HL-60 (cell line): ENCODE results near the gene SLC11A2.

Experiments used
- DNase-seq, 2 experiments: peaks; one replicate each; pipeline ENCODE4 v3.0.0-alpha.2; 2010 to 2020; ENCODE audit warnings: low read depth in 1 of 2, low spot score in 1 of 2
- H3K27ac ChIP-seq: fragments of 250-450 bp; sonication (Bioruptor Pico); replicated peaks from 2 replicates; pipeline ENCODE4 v1.5.1; 2020; ENCODE audit warnings: mild to moderate bottlenecking, moderate library complexity
- H3K27me3 ChIP-seq: fragments of 250-450 bp; sonication (Bioruptor Pico); 2 replicates; pipeline ENCODE4 v1.5.1; 2021; ENCODE audit warnings: mild to moderate bottlenecking, moderate library complexity; ENCODE audit not compliant: insufficient read depth, poor library complexity, severe bottlenecking
- H3K4me3 ChIP-seq: replicated peaks from 2 replicates; pipeline ENCODE4 v1.5.1; 2011; ENCODE audit warnings: mild to moderate bottlenecking, control low read depth, low read length; ENCODE audit not compliant: insufficient read depth
- CTCF ChIP-seq: IDR thresholded peaks from one replicate; pipeline ENCODE4 v1.5.1; 2011; ENCODE audit warnings: low read length, control low read depth, inconsistent platforms; ENCODE audit not compliant: insufficient read depth
- GABPA ChIP-seq: IDR thresholded peaks from 2 replicates; pipeline ENCODE4 v1.6.1; 2012; ENCODE audit warnings: low read depth
- POLR2AphosphoS5 ChIP-seq: IDR thresholded peaks from 2 replicates; pipeline ENCODE4 v1.6.1; 2012; ENCODE audit warnings: low read depth
- SPI1 ChIP-seq: IDR thresholded peaks from 2 replicates; pipeline ENCODE4 v1.6.1; 2012; ENCODE audit warnings: low read depth, mild to moderate bottlenecking, borderline replicate concordance
- TF ChIP-seq, protein P1 (sequence below): IDR thresholded peaks from 2 replicates; pipeline ENCODE4 v1.6.1; 2012; ENCODE audit warnings: low read depth; ENCODE audit not compliant: insufficient replicate concordance

SLC11A2 gene

DNA sequence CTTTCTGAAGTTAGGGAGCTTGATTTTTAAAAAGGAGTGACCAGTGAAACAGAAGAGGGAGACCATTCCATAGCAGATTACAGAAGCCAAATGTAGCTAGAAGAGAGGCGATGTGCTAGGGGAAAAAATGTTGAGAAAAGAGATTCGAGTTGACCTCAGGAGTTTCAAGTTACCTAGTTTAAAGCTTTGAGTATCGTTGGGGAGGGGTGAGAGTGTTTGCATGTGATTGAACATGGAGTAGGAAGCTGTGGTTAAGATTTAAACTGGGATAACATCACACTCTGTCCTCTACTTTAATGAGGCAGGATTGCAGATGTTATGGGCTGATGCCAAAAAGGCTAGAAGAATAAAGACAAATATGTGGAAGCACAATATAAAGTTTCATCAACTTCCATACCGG is 25.6 kb upstream of the SLC11A2 start:
- no peak overlapping the region for H3K4me3 ChIP-seq
- H3K27ac ChIP-seq, result no peak overlapping the region
- TF ChIP-seq POLR2AphosphoS5 (no peak), CTCF (no peak), GABPA (no peak), SPI1 (no peak)
- TF ChIP-seq, protein P1, sequence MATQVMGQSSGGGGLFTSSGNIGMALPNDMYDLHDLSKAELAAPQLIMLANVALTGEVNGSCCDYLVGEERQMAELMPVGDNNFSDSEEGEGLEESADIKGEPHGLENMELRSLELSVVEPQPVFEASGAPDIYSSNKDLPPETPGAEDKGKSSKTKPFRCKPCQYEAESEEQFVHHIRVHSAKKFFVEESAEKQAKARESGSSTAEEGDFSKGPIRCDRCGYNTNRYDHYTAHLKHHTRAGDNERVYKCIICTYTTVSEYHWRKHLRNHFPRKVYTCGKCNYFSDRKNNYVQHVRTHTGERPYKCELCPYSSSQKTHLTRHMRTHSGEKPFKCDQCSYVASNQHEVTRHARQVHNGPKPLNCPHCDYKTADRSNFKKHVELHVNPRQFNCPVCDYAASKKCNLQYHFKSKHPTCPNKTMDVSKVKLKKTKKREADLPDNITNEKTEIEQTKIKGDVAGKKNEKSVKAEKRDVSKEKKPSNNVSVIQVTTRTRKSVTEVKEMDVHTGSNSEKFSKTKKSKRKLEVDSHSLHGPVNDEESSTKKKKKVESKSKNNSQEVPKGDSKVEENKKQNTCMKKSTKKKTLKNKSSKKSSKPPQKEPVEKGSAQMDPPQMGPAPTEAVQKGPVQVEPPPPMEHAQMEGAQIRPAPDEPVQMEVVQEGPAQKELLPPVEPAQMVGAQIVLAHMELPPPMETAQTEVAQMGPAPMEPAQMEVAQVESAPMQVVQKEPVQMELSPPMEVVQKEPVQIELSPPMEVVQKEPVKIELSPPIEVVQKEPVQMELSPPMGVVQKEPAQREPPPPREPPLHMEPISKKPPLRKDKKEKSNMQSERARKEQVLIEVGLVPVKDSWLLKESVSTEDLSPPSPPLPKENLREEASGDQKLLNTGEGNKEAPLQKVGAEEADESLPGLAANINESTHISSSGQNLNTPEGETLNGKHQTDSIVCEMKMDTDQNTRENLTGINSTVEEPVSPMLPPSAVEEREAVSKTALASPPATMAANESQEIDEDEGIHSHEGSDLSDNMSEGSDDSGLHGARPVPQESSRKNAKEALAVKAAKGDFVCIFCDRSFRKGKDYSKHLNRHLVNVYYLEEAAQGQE, result no peak
- H3K27me3 ChIP-seq, result no peaks in the 10 kb centered on the region
- no peak for DNase-seq

- Histone ChIP-seq H3K27ac (peak overlapping the region; percentile 94), H3K4me3 (peak overlapping the region; percentile 70), H3K27me3 (no peaks in the 10 kb centered on the region)
- no peak for TF ChIP-seq SPI1
- no peak for TF ChIP-seq GABPA
- no peak for TF ChIP-seq CTCF
- TF ChIP-seq, protein P1, result no peak
- no peak for TF ChIP-seq POLR2AphosphoS5
- no peak for DNase-seq
Observed at GRCh38 chr12:51049525-51049924, 23.3 kb upstream of the SLC11A2 start.

- peak in 1 of 2 experiments; percentile 13 for DNase-seq
- no peak for TF ChIP-seq SPI1
- TF ChIP-seq CTCF, result no peak
- no peak; the same call in 1 of the 2 replicates for TF ChIP-seq POLR2AphosphoS5
- no peak for TF ChIP-seq GABPA
- peak overlapping the region; percentile 70 for H3K4me3 ChIP-seq
- no peaks in the 10 kb centered on the region for H3K27me3 ChIP-seq
- H3K27ac ChIP-seq, result peak overlapping the region; percentile 94
Observed at GRCh38 chr12:51048661-51049251, 22.6 kb upstream of the SLC11A2 start.
